ENCODE data around the gene C18orf63. TPM values are rescaled to one million over a fixed set of nuclear protein-coding genes. Genes with fewer than 3 reads are reported as not detected.
"Not testable (repeated sequence)": the region's sequence is repeated elsewhere in the genome, so short reads cannot be mapped to it uniquely, and the experiment has no call there.

C18orf63 gene
- total RNA-seq, 1 donor from 2014 or later, result not detected

- Mint-ChIP-seq H3K4me3 (ENCODE audit: unreplicated experiment) (peak overlapping the region; percentile 79), H3K36me3 (ENCODE audit: low read depth, unreplicated experiment) (peaks cover 11% of the 10 kb centered on the region), H3K9me3 (ENCODE audit: unreplicated experiment) (no peaks in the 10 kb centered on the region), H3K4me1 (ENCODE audit: unreplicated experiment) (peaks cover 66% of the 10 kb centered on the region), H3K27me3 (ENCODE audit: unreplicated experiment) (peaks cover 9% of the 10 kb centered on the region), H3K27ac (ENCODE audit: unreplicated experiment) (peak overlapping the region; percentile 92)
- no peak for TF ChIP-seq CTCF (IDR thresholded peaks at IDR 0.05; ENCODE audit: unreplicated experiment)
- no peak for DNase-seq (ENCODE audit: low spot score)
Measured at GRCh38 chr18:74282755-74283554, 32.7 kb upstream of the C18orf63 start.

- Mint-ChIP-seq H3K4me1 (ENCODE audit: unreplicated experiment) (peaks cover 71% of the 10 kb centered on the region), H3K27ac (ENCODE audit: unreplicated experiment) (no peak overlapping the region), H3K9me3 (ENCODE audit: unreplicated experiment) (no peaks in the 10 kb centered on the region), H3K36me3 (ENCODE audit: low read depth, unreplicated experiment) (peaks cover 10% of the 10 kb centered on the region), H3K4me3 (ENCODE audit: unreplicated experiment) (no peak overlapping the region), H3K27me3 (ENCODE audit: unreplicated experiment) (peaks cover 9% of the 10 kb centered on the region)
- no peak for TF ChIP-seq CTCF (IDR thresholded peaks at IDR 0.05; ENCODE audit: unreplicated experiment)
- no peak for DNase-seq (ENCODE audit: low spot score)
Measured at GRCh38 chr18:74283646-74284045, 32.0 kb upstream of the C18orf63 start.

GRCh38 chr18:74284191-74284979, 31.3 kb upstream of the C18orf63 start:
- peak overlapping the region; percentile 76 for H3K27ac Mint-ChIP-seq (ENCODE audit: unreplicated experiment)
- H3K27me3 Mint-ChIP-seq (ENCODE audit: unreplicated experiment), result peaks cover 9% of the 10 kb centered on the region
- DNase-seq (ENCODE audit: low spot score), result no peak
- no peak overlapping the region for H3K4me3 Mint-ChIP-seq (ENCODE audit: unreplicated experiment)
- TF ChIP-seq CTCF (IDR thresholded peaks at IDR 0.05; ENCODE audit: unreplicated experiment), result no peak
- H3K9me3 Mint-ChIP-seq (ENCODE audit: unreplicated experiment), result no peaks in the 10 kb centered on the region
- peaks cover 74% of the 10 kb centered on the region for H3K4me1 Mint-ChIP-seq (ENCODE audit: unreplicated experiment)
- H3K36me3 Mint-ChIP-seq (ENCODE audit: low read depth, unreplicated experiment), result peaks cover 10% of the 10 kb centered on the region

- H3K27ac Mint-ChIP-seq (ENCODE audit: unreplicated experiment), result peak overlapping the region; percentile 76
- TF ChIP-seq CTCF (IDR thresholded peaks at IDR 0.05; ENCODE audit: unreplicated experiment), result no peak
- peaks cover 9% of the 10 kb centered on the region for H3K27me3 Mint-ChIP-seq (ENCODE audit: unreplicated experiment)
- no peak for DNase-seq (ENCODE audit: low spot score)
- no peak overlapping the region for H3K4me3 Mint-ChIP-seq (ENCODE audit: unreplicated experiment)
- no peaks in the 10 kb centered on the region for H3K9me3 Mint-ChIP-seq (ENCODE audit: unreplicated experiment)
- peaks cover 10% of the 10 kb centered on the region for H3K36me3 Mint-ChIP-seq (ENCODE audit: low read depth, unreplicated experiment)
- peaks cover 74% of the 10 kb centered on the region for H3K4me1 Mint-ChIP-seq (ENCODE audit: unreplicated experiment)
Measured at GRCh38 chr18:74284980-74285355, 30.7 kb upstream of the C18orf63 start.

- DNase-seq (ENCODE audit: low spot score); H3K9me3 Mint-ChIP-seq (ENCODE audit: unreplicated experiment); H3K36me3 Mint-ChIP-seq (ENCODE audit: low read depth, unreplicated experiment): not testable (repeated sequence)
- Mint-ChIP-seq H3K4me1 (ENCODE audit: unreplicated experiment) (peaks cover 74% of the 10 kb centered on the region), H3K27ac (ENCODE audit: unreplicated experiment) (peak overlapping the region; percentile 45), H3K4me3 (ENCODE audit: unreplicated experiment) (peak overlapping the region; percentile 43), H3K27me3 (ENCODE audit: unreplicated experiment) (peaks cover 14% of the 10 kb centered on the region)
Measured at GRCh38 chr18:74285583-74285982, 30.1 kb upstream of the C18orf63 start.

Measured in endothelial cell (in vitro differentiated cells).